ENCODE measurements around the gene IL22.

DNA sequence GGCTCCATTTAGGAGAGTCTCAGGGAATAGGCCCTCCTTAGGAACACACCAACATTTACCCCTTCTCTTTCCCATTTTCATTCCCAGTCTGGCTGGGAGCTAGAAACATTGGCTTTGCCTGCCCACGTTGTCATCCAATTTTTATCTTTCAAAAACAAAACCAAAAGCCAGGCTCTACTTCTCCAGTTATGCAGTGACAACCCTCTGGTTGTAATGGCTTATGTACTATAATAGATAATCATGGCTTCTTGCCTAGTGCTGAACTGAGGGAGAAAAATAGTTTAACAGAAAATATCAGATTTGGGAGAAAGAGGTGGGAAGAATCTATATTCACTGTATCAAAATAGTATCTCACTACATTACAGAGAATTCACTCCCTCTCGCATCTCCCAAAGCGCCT, 32.1 kb upstream of the IL22 start:
- TF ChIP-seq CTCF (IDR thresholded peaks at IDR 0.05), result no peak
- TF ChIP-seq POLR2A (IDR thresholded peaks at IDR 0.05), result no peak
- TF ChIP-seq POLR2AphosphoS5 (IDR thresholded peaks at IDR 0.05), result no peak
